Fibroblast of skin of abdomen (primary cell): ENCODE data around the gene UNC119.

Experiments used
- DNase-seq: peaks from one replicate; pipeline ENCODE4 v3.0.0-alpha.2; 2013

UNC119 gene

GRCh38 chr17:28521311-28522085, 30.9 kb downstream of the UNC119 start:
- DNase-seq = no peak

- DNase-seq = no peak
These were observed 31.7 kb downstream of the UNC119 start for GRCh38 chr17:28520687-28521086.

GRCh38 chr17:28519236-28519635, 33.2 kb downstream of the UNC119 start:
- DNase-seq = no peak

- no peak for DNase-seq
These were observed 33.8 kb downstream of the UNC119 start for GRCh38 chr17:28518578-28518977.

GRCh38 chr17:28518132-28518531, 34.3 kb downstream of the UNC119 start:
- DNase-seq = no peak

- no peak for DNase-seq
These were observed 36.9 kb downstream of the UNC119 start for GRCh38 chr17:28515518-28515917.

GRCh38 chr17:28514561-28515002, 37.8 kb downstream of the UNC119 start:
- no peak for DNase-seq

- no peak for DNase-seq
These were observed 38.9 kb downstream of the UNC119 start for GRCh38 chr17:28513476-28513875.

GRCh38 chr17:28511858-28512461, 40.5 kb downstream of the UNC119 start:
- no peak for DNase-seq

- no peak for DNase-seq
These were observed 42.6 kb downstream of the UNC119 start for GRCh38 chr17:28509789-28510188.

GRCh38 chr17:28508211-28508724, 44.2 kb downstream of the UNC119 start:
- DNase-seq = no peak

- no peak for DNase-seq
These were observed 44.7 kb downstream of the UNC119 start for GRCh38 chr17:28507567-28508203.

- DNase-seq = no peak
These were observed 45.5 kb downstream of the UNC119 start for GRCh38 chr17:28506763-28507487.

- DNase-seq = no peak
These were observed 46.3 kb downstream of the UNC119 start, which contains the start of gene FOXN1 for GRCh38 chr17:28505986-28506665. Gene FOXN1, plus strand, starts transcription at chr17:28506348. Its CDS starts 17,622 bp downstream, at chr17:28523970.

GRCh38 chr17:28503420-28503819, 49.0 kb downstream of the UNC119 start:
- no peak for DNase-seq

GRCh38 chr17:28501421-28502284, 50.8 kb downstream of the UNC119 start:
- DNase-seq = no peak

GRCh38 chr17:28500712-28501379, 51.6 kb downstream of the UNC119 start:
- DNase-seq = no peak

- no peak for DNase-seq
These were observed 52.6 kb downstream of the UNC119 start for GRCh38 chr17:28499684-28500357.

GRCh38 chr17:28499364-28499664, 53.1 kb downstream of the UNC119 start:
- DNase-seq = no peak
